ENCODE results near the gene BCL11B.

The BCL11B gene

DNA sequence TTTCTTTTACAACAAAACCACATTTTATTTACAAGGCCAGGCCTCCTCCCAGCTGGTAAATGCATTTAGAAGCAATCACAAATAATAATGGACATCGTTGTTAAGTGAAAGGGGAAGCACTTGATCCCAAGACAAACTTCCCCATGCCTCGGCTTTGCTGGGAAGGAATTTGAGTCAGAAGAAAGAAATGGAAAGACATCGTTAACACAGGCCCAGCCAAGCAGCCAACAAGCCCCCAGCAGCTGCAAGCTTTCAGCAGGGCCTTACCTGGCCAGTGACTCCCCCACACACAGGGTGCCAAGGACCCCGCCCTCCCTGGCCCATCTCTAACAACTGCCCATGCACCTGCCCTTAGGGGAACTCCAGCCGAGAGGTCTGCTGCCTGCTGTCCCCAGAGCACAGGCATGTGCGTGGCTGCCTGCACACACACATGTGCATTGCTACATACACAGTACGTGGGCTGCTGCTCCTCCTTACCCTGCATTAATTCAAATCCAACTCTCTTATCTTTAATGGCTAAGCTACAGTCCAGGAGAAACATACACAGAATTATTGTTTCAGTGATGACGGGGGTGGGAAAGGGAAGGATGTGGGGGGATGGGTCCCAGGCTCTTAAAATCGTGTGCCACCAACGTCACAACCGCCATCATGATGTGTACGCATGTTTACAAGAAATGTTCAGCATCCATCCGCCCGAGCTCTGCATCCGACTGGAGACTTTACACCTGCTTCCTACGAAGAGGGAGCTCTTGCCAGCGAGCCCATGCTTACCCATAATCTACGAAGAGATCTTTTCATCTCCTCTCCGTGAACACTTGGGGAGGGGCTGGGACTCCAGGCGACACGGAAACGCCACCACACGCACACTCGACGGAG is 9.8 kb downstream of the BCL11B start:
- ATAC-seq, result no peak
- no peak for TF ChIP-seq ARNTL (CRISPR knock-in tag; IDR thresholded peaks at IDR 0.05; ENCODE audit: borderline replicate concordance, low read depth)

GRCh38 chr14:99260587-99261551 is 11.1 kb downstream of the BCL11B start:
- no peak for TF ChIP-seq PPARA (CRISPR knock-in tag; IDR thresholded peaks at IDR 0.05; ENCODE audit: borderline replicate concordance)
- TF ChIP-seq, protein P1, sequence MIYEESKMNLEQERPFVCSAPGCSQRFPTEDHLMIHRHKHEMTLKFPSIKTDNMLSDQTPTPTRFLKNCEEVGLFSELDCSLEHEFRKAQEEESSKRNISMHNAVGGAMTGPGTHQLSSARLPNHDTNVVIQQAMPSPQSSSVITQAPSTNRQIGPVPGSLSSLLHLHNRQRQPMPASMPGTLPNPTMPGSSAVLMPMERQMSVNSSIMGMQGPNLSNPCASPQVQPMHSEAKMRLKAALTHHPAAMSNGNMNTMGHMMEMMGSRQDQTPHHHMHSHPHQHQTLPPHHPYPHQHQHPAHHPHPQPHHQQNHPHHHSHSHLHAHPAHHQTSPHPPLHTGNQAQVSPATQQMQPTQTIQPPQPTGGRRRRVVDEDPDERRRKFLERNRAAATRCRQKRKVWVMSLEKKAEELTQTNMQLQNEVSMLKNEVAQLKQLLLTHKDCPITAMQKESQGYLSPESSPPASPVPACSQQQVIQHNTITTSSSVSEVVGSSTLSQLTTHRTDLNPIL (CRISPR knock-in tag; IDR thresholded peaks at IDR 0.05; ENCODE audit: low read depth), result no peak
- TF ChIP-seq ZNF70 (CRISPR knock-in tag; IDR thresholded peaks at IDR 0.05), result no peak
- TF ChIP-seq TCF4 (CRISPR knock-in tag; IDR thresholded peaks at IDR 0.05; ENCODE audit: borderline replicate concordance), result no peak
- TF ChIP-seq ZNF8 (CRISPR knock-in tag; IDR thresholded peaks at IDR 0.05), result no peak
- no peak for TF ChIP-seq BACH2 (CRISPR knock-in tag; IDR thresholded peaks at IDR 0.05; ENCODE audit: borderline replicate concordance)
- TF ChIP-seq RARB (CRISPR knock-in tag; IDR thresholded peaks at IDR 0.05), result no peak
- no peak for TF ChIP-seq TSHZ2 (CRISPR knock-in tag; IDR thresholded peaks at IDR 0.05)
- TF ChIP-seq, protein P2, sequence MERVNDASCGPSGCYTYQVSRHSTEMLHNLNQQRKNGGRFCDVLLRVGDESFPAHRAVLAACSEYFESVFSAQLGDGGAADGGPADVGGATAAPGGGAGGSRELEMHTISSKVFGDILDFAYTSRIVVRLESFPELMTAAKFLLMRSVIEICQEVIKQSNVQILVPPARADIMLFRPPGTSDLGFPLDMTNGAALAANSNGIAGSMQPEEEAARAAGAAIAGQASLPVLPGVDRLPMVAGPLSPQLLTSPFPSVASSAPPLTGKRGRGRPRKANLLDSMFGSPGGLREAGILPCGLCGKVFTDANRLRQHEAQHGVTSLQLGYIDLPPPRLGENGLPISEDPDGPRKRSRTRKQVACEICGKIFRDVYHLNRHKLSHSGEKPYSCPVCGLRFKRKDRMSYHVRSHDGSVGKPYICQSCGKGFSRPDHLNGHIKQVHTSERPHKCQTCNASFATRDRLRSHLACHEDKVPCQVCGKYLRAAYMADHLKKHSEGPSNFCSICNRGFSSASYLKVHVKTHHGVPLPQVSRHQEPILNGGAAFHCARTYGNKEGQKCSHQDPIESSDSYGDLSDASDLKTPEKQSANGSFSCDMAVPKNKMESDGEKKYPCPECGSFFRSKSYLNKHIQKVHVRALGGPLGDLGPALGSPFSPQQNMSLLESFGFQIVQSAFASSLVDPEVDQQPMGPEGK (CRISPR knock-in tag; IDR thresholded peaks at IDR 0.05; ENCODE audit: borderline replicate concordance), result no peak
- TF ChIP-seq ISL1 (CRISPR knock-in tag; IDR thresholded peaks at IDR 0.05), result no peak
- TF ChIP-seq ARNTL (CRISPR knock-in tag; IDR thresholded peaks at IDR 0.05; ENCODE audit: borderline replicate concordance, low read depth), result no peak
- TF ChIP-seq ZFP30 (CRISPR knock-in tag; IDR thresholded peaks at IDR 0.05), result no peak
- no peak for TF ChIP-seq GLIS3 (CRISPR knock-in tag; IDR thresholded peaks at IDR 0.05)
- no peak for TF ChIP-seq SNAI2 (CRISPR knock-in tag; IDR thresholded peaks at IDR 0.05)
- TF ChIP-seq ZC3H10 (CRISPR knock-in tag; IDR thresholded peaks at IDR 0.05), result no peak
- no peak for TF ChIP-seq CSRNP3 (CRISPR knock-in tag; IDR thresholded peaks at IDR 0.05)
- TF ChIP-seq POU6F1 (CRISPR knock-in tag; IDR thresholded peaks at IDR 0.05; ENCODE audit: borderline replicate concordance, low read depth), result no peak
- no peak for TF ChIP-seq OSR1 (CRISPR knock-in tag; IDR thresholded peaks at IDR 0.05)
- no peak for TF ChIP-seq CSDC2 (CRISPR knock-in tag; IDR thresholded peaks at IDR 0.05)
- no peak for ATAC-seq
